HG02852 (cell line): ENCODE measurements around the gene MLST8.

ENCODE experiments used
- ATAC-seq: cut with Tn5 transposase; IDR thresholded peaks from one replicate; pipeline ENCODE4 v1.9.1; 2021; ENCODE audit warnings: mild to moderate bottlenecking, moderate library complexity; ENCODE audit not compliant: unreplicated experiment

Gene MLST8

GRCh38 chr16:2208308-2208707 lies 3.1 kb downstream of the MLST8 start:
- ATAC-seq = no peak

GRCh38 chr16:2208772-2209171 lies 3.5 kb downstream of the MLST8 start:
- ATAC-seq = no peak

- ATAC-seq = no peak
Observed at GRCh38 chr16:2209258-2210008, 4.2 kb downstream of the MLST8 start.

- ATAC-seq = no peak
Observed at GRCh38 chr16:2210009-2210332, 4.7 kb downstream of the MLST8 start.

- no peak for ATAC-seq
Observed at GRCh38 chr16:2210386-2211365, 5.4 kb downstream of the MLST8 start, which contains the start of gene BRICD5. BRICD5 (minus strand) TSS chr16:2210863; CDS start chr16:2210833, 30 bp downstream.

GRCh38 chr16:2211923-2212347 lies 6.7 kb downstream of the MLST8 start:
- ATAC-seq = no peak

- ATAC-seq = no peak
Observed at GRCh38 chr16:2212362-2213324, 7.4 kb downstream of the MLST8 start.

GRCh38 chr16:2213817-2214718 lies 8.8 kb downstream of the MLST8 start:
- ATAC-seq = peak; percentile 5

GRCh38 chr16:2214719-2214968 lies 9.4 kb downstream of the MLST8 start, which contains the start of gene PGP:
PGP (minus strand) TSS chr16:2214840; CDS start chr16:2214777, 63 bp downstream.
- peak; percentile 87 for ATAC-seq

- no peak for ATAC-seq
Observed at GRCh38 chr16:2216330-2216729, 11.1 kb downstream of the MLST8 start.

GRCh38 chr16:2223221-2223941 lies 18.1 kb downstream of the MLST8 start, which contains the start of gene E4F1:
E4F1 (plus strand) TSS chr16:2223591; CDS start chr16:2223614, 23 bp downstream.
- peak; percentile 92 for ATAC-seq

GRCh38 chr16:2223942-2224486 lies 18.8 kb downstream of the MLST8 start:
- peak; percentile 26 for ATAC-seq

GRCh38 chr16:2226245-2226793 lies 21.1 kb downstream of the MLST8 start:
- no peak for ATAC-seq

GRCh38 chr16:2226918-2227317 lies 21.7 kb downstream of the MLST8 start:
- ATAC-seq = no peak

- ATAC-seq = no peak
Observed at GRCh38 chr16:2228161-2228824, 23.0 kb downstream of the MLST8 start.

GRCh38 chr16:2229091-2229490 lies 23.8 kb downstream of the MLST8 start:
- ATAC-seq = no peak

GRCh38 chr16:2229632-2230250 lies 24.5 kb downstream of the MLST8 start:
- ATAC-seq = no peak
